ENCODE results near the gene DTD2.
"Not testable (repeated sequence)": the region's sequence is repeated elsewhere in the genome, so short reads cannot be mapped to it uniquely, and the experiment has no call there.

The DTD2 gene

DNA sequence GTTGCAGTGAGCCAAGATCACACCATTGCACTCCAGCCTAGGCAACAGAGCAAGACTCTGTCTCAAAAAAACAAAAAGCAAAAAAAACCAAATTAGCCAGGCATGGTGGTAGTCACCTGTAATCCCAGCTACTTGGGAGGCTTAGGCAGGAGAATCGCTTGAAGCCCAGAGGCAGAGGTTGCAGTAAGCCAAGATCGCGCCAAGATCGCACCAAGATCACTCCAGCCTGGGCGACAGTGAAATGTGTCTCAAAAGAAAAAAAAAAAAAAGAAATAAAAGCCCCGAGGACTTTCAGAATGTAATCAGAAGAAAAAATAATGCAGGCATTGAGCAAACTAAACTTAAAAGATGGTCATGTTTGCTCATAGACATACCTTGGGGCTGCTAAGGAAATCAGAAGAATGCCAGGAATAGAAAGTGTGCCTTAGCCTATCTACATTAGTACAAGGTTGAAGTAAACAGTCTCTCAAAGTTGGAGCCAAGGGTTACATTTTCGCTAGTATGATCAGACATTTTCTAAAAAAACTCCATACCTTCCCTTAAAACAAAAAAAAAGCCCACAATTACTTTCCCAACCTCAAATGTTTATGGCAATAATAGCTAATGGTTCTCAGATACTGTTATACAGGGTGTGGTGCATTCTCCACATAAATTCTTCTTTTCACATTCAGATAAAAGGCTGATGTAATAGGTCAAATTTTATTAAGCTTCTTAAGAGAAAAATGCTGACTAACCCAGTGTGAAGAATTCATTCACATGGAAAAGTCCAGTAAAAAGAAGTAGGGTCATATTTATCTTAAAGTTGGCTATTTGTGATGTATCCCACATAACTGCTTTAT lies 15.8 kb downstream of the DTD2 start:
- DNase-seq, result no peak

DNA sequence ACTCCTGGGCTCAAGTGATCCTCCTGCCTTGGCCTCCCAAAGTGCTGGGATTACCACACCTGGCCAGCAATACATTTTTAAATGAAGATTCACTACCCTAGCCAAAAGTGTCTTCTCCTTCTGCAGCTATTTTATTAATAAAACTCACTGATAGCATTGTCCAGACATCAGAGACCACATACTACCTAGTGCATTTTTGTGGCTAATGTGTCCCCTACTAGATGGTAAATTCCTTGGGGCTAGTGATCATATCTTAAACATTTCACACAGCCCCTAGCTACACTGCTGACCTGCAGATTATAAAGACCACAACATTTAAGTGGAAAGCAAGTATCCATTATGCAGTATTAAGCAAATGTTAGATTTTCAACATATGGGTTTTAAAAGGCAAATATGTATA lies 17.0 kb downstream of the DTD2 start:
- DNase-seq, result no peak

DNA sequence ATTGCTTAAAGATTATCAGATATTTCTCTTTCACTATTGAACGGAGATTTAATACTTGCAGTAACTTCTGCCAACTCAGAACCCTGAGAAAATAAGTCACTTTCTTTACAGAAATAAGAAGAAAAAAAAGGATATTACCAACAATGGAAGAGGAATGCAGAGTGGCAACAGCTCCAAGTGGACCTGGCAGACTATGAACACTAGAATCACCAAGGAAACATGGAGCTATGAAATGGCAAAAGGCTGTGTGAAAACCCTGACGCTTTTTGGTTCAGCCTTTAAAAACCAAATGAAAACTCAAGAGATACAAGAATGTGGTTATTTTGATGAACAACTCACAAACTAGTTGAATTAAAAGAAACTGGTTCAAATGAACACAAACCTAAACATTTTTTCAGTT lies 17.7 kb downstream of the DTD2 start:
- no peak for DNase-seq

DNA sequence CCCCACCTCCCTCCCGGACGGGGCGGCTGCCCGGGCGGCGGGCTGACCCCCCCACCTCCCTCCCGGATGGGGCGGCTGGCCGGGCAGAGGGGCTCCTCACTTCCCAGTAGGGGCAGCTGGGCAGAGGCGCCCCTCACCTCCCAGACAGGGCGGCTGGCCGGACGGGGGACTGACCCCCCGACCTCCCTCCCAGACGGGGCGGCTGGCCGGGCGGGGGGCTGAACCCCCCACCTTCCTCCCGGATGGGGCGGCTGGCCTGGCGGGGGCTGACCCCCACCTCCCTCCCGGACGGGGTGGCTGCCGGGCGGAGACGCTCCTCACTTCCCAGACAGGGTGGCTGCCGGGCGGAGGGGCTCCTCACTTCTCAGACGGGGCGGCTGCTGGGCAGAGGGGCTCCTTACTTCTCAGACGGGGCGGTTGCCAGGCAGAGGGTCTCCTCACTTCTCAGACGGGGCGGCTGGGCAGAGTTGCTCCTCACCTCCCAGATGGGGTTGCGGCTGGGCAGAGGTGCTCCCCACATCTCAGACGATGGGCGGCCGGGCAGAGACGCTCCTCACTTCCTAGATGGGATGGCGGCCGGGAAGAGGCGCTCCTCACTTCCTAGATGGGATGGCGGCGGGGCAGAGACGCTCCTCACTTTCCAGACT lies 20.1 kb downstream of the DTD2 start:
- DNase-seq, result not testable (repeated sequence)

DNA sequence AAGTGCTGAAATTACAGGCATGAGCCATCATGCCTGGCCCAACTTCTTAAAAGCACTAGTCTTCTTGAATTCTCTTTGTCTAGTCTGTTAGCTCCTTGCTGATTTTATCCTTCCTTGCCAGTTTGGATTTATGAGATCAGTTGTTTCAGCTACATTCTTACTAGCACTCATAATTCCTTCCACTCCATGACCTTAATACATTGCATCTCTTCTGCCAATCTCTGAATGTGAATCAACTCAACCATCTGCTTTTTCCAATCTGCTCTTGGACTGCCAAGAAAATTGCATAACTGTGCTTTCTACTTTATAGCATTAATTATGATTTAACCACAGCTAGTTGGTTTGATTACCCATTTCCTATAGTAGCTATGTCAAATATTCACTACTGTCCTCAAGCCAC lies 22.0 kb downstream of the DTD2 start:
- no peak for DNase-seq

DNA sequence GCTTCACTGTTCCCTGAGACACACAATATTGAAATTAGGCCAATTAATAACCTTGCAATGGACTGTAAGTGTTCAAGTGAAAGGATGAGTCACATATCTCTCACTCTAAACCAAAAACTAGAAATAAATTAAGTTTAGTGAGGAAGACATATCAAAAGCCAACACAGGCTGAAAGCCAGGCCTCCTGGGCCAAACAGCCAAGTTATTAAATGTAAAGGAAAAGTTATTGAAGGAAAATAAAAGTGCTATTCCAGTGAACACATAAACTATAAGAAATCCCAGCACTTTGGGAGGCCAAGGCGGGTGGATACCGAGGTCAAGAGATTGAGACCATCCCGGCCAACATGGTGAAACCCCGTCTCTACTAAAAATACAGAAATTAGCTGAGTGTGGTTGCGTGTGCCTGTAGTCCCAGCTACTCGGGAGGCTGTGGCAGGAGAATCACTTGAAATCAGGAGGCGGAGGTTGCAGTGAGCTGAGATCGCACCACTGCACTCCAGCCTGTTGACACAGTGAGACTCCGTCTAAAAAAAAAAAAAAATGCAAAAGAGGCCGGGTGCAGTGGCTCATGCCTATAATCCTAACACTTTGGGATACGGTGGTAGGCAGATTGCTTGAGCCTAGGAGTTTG lies 26.6 kb downstream of the DTD2 start:
- no peak for DNase-seq

DNA sequence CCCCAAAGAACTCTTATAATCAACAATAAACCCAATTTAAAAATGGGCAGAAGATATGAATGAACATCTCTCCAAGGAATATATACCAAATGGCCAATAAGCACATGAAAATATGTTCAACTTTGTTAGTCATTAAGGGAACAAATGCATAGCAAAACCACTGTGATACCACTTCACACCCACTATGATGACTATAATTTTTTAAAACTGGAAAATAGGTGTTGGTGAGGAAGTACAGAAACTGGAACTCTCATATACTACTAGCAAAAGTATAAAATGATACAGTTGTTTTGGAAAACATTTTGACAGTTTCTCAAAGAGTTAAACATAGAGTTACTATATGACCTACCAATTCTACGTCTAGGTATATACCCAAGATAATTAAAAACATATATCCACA lies 27.5 kb downstream of the DTD2 start:
- DNase-seq, result no peak

DNA sequence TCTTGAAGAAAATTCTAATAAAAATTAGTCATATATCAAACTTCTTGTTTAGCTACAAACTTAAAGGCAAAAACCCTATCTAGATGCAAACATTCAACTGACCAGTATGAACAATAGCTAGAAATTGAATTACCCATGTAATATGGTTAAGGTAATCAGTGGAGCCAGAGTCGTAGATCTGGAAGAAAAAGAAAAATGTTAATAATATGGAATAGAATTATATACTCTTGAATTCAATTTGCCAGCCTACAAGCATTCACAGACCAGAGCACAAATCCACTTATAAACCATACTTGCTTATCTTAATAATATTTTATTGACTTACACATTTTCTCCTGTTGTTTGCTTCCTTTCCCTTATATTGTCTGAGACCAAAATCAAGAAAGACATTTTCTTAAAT lies 29.3 kb downstream of the DTD2 start:
- no peak for DNase-seq

DNA sequence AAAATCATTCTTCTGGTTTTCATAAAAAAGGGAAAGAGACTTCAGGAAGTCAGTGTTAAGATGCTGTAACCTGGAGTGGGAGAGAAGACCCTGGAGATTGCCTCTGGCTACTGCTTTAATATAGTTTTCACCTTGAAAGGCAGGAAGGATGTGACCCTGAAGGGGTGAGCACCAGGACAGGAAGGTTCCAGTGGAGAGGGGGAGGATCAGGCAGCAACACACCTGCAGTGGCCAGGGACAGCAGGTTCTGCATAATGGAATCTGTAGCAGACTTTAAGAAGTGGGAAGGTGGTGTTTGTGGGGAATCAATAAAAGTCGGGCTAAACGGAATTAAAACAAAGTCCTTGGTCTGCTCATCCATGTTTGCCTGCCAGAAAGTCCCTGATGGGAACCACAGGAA lies 30.6 kb downstream of the DTD2 start:
- DNase-seq, result no peak

DNA sequence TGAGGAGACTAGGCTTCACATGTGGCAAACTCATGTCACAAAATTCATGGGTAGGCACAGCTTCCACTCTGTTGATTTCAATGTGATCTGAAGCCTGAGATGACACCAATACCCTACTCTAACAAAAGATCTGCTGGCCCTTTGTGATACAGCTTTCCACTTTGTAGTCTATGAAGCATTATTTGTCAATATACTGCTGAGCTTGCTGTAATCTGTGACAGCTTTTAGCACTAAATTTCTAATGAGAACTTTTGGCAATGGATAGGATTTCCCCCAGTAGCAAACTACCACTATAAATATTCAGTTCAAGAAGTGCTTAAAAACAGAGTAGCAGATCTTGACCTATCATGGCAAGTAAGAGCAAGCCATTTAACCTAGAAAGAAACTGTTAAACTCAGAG lies 31.4 kb downstream of the DTD2 start:
- no peak for DNase-seq

DNA sequence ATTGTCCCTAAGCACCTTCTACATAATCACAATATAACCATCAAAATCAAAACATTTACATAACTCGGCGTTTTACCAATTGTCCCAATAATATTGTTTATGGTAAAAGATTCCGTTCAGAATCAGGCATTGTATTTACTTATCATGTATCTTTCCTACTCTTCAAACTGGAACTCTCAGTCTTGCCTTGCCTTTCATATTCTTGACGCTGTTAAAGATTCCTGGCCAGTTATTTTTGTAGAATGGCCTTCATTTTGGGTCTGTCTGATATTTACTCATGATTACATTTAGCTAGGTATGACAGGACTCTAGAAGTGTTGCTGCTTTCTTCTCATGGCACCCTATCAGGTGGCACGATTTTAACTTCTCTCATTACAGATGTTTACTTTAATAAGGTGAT lies 36.1 kb downstream of the DTD2 start:
- DNase-seq, result no peak

DNA sequence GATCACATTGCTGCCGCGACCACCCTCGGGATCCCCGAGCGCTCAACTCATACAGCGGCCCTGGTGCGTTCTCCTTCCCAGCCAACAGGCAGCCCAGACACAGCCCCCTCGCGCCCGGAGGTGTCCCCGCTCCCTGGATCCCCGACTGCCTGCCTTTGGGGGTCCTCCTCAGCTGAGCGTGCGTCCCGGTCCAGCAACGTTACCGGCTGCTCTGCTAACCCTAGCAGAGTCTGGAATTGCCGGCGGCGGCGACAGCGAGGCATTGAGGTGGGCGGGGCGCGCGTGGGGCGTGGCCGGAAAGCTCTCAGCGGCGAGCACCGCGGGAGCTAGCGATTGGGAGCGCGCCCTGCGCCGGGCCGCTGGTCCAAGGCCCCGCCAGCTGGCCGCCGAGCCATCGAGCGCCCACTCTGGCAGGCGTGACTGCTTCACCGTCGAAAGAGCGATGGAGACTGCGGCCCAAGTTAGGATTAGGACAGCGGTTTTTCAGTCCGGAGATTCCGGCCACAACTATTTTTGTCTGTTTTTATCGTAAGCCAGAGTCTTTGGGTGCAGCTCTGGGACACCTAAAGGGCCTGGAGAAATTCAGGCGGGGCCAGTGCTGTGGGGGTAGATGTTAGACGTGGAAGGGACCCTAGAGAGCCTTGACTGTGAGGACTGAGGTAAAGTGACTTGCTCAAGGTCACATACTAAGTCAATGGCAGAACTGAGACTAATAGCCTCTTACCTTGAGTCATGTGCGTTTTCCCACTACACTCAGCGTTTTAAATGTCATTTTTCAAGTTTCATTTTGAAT lies 36.8 kb downstream of the DTD2 start, which contains the start of gene HEATR5A:
HEATR5A (minus strand) TSS at position 232 of the 793 bp plus-strand sequence. CDS start 17,575 bp downstream, outside the sequence.
- peak; percentile 76 to 91 (median 86) for DNase-seq

DNA sequence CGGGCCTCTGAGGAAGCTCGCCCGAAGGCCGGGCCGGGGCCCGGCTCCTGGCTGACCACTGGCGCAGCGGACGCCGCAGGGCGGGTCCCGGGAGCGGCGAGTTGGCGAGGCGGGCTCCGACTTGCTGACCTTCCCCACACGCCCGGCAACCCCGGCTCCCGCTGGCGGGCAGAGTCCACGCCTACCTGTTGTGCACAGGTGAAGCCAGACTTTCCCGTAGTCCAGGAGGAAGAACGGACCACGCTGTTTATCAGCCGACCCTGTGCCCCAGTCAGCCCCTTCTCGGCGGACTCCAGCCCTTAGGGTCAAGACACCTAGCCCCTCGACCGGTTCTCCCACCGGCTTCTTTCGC lies 37.4 kb downstream of the DTD2 start:
- DNase-seq, result no peak

DNA sequence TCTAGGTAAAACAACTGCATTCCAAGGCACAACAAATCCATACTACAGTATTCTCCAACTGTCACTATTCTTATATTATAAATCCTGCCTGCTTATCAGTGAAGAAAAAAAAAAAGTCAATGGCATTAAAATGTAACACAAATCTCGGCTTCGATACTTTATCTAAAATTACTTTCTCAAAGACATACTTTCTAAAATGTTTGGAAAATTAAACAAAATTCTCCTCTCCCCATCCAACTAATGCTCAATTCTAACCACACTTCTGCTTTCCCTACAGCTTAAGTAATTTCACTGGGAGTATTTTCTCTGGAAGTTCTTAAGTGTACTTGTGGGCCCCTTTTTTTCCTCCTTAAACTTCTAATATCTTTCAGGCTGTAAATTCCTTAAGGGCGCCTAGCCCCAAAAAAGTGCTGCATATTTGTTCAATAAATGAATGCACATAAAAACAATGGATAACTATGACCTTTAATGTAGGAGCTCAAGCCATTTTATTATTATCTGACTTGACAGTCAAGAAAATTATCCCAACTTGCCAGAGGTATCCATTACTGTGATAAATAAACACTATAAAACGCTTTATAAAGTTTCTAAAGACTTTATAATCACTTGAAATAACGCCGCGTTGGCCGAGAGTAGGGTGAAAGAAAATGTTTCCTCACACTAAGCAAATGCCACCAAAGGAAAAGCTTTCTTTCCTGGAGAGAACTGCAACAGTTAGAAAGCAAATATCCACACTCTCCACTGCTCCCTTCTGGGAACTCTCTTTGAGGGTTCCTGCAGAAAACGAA lies 37.9 kb downstream of the DTD2 start:
- no peak for DNase-seq

DNA sequence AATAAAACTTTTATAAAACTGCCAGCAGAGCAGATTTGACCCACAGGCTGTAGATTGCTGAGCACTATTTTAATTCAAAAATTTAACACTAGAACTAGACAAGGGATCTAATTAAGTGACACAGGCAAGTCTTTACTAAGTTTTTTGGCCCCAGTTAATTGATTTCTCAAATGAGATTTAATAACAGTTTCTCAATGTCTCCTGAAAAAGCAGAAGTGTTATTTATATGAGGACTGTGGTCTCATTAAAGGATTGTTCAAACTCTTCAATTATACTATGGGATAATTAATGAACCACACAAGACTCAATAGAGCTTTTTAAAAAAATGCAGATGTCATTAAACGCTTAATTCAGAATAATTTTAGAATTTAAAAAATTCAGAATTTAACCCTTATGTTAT lies 38.9 kb downstream of the DTD2 start:
- DNase-seq, result no peak

DNA sequence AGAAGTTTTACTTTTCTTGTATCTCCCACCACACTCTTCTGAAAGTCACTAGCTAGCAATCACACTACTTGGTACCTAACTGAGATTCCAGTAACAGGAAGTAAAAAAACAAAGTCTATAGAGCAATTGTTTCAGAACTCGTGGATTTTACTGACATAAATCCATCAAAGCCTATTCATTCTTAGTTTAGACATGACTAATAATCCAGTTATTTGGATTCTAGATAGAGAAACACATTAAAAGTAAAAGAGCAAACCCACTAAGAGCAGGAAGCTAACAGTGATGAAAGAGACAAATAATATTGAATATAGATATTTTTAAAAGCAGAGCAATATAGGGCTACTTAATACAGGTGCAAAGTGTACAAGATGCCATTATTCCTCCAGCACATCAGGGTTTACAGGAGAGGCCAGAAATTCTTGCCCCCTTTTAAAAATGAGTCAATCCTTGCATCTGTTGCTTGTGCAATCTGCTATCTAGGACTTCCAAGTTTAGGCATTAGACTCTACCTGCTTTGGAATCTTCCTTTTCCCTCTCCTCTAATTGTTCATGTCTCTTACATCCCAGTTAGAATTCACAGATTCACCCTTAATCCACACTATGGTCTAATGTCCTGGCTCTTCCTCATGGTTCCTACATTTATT lies 43.0 kb downstream of the DTD2 start:
- DNase-seq, result no peak

DNA sequence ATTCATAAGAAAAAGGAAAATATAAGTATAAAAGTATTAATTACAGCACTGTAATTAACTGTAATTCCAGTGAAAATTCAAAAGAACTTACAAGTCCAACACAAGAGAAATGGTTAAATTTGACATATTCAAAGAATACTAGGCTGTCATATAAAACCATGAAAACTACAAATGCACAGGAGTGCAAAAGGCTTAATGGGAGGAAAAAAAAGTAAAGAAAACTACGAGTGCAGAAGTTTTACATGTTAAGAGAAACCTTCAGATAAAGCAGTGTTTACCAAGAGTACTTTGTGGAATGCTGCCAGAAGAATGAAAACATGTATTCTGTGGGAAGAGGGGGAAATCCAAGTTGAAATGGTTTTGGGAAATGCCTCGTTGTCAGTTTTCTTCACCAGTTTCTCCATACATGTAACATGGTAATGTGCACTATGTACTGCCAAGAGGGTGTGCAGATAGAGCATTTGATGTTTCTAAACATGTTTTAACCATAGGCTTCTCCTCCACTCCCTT lies 46.0 kb downstream of the DTD2 start:
- no peak for DNase-seq

DNA sequence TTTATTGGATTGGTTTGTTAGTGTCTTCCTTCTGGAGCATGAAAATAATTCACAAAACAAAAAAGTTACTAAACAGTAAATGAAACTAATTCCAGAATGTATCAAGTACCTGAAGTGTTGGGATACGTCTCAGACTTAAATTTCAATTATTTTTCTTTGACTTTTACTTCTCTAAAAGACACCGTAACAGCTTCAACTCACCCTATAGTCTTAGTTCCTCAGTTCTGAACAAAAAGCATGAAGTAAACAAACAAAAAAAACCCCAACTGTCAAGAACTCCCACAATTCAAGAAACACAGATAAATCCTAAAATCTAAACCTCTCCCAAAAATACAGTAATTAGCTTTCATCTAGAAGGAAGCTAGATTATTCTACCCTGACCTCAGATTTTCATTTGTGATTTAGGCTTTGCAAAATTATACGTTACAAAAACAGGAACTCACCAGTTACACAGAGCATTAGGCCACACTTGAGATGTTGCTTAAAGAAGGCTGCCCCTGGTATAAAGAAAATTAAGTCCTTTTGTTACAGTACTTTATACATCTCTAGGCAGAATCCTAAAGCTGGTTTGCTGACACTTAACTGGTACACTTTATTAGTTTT lies 47.2 kb downstream of the DTD2 start:
- DNase-seq, result no peak

DNA sequence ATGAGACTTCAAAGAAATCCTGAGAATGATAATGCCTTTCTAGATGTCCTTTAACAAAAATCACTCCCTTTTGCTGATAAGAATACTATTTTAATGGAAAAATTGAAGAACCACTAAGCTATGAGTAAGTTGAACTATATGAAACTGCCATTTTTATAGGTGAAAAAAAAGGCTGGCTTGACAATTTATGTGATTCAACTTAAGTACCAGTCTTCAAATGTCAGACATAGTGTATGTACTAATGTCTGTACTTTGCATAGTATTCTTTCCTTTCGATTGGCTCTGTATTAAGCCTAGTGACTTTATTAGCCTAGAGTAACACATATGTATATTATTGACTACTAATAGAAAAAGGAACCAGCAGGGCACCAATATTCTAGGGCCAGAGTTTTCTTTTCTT lies 48.9 kb downstream of the DTD2 start:
- no peak for DNase-seq

DNA sequence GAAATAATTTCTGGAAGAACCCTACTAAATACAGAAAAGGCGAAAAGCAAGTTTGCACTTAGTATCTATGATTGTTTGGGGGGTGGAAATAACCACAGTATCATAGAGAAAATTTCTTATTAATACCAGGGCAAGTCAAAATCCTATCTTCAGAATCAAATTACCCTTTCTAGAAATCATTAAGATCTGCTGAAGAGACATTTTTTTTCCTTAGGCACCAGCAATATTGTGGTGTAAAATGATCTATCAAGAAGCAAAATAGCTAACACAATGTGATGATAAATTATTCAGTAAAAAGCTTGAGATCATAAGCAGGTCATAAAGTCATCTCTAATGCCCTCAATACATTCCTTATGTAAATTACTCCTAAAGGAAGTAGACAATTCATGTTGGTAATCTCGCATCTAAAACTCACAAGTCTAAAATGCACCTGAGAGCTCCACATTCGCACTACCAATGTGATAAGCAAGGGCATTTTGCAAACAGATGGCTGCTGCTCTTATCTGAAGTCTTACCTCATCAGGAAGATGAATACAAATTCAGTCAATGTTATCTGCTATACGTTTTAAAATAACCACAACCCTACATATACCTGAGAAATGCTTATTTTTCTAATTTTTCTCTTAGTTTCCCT lies 51.6 kb downstream of the DTD2 start:
- DNase-seq, result no peak

DNA sequence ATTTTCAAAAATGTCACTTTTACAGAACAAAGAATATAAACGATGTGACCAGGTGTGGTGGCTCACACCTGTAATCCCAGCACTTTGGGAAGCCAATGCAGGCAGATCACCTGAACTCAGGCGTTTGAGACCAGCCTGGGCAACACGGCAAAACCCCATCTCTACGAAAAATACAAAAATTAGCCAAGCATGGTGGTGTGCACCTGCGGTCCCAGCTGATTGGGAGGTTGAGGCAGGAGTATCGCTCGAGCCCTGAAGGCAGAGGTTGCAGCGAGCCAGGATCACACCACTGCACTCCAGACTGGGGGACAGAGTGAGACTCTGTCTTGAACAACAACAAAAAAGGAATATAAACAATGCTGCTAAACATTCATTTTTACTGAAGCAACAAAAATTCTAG lies 52.2 kb downstream of the DTD2 start:
- no peak for DNase-seq

All from activated CD4-positive, CD25-positive, alpha-beta regulatory T cell (primary cell).